Gastrocnemius medialis (tissue), 4 donors: ENCODE measurements around the gene JSRP1. TPM values are rescaled to one million over a fixed set of nuclear protein-coding genes. Genes with fewer than 3 reads are reported as not detected.
A peak's percentile ranks its signal among the peaks of the same experiment; 100 is the strongest.

Experiments used
- ATAC-seq, 2 donors: fragments of 150-250 bp; one replicate each; pipeline ENCODE4 v1.9.1; 2016
- DNase-seq, 2 donors: peaks; one replicate each; pipeline ENCODE4 v3.0.0-alpha.2; 2019
- H3K27ac ChIP-seq, 4 donors: fragments of 200-600 bp; sonication (generic); 1 replicate in 1 of 4; 2 replicates in 3 of 4; pipeline ENCODE4 v1.5.1; 2016 to 2018; ENCODE audit warnings: mild to moderate bottlenecking in 2 of 4, moderate library complexity in 1 of 4
- H3K27me3 ChIP-seq, 3 donors: fragments of 200-600 bp; sonication (generic) in 2 of 3; 1 replicate in 1 of 3; 2 replicates in 2 of 3; pipeline versions ENCODE4 v1.5.1 to v1.6.0; 2016 to 2019; ENCODE audit warnings: mild to moderate bottlenecking in 1 of 3, moderate library complexity in 1 of 3
- H3K36me3 ChIP-seq, 2 donors: fragments of 200-600 bp; sonication (generic) in 1 of 2; one replicate each; pipeline ENCODE4 v1.5.1; 2017 to 2018
- H3K4me1 ChIP-seq, 2 donors: fragments of 200-600 bp; sonication (generic) in 1 of 2; one replicate each; pipeline ENCODE4 v1.5.1; 2016 to 2017; ENCODE audit warnings: mild to moderate bottlenecking in 2 of 2
- H3K4me3 ChIP-seq, 4 donors: fragments of 200-600 bp; sonication (generic) in 3 of 4; 1 replicate in 1 of 4; 2 replicates in 3 of 4; pipeline ENCODE4 v1.5.1; 2016 to 2019; ENCODE audit warnings: mild to moderate bottlenecking in 2 of 4
- H3K9me3 ChIP-seq, 3 donors: fragments of 200-600 bp; sonication (generic) in 2 of 3; 1 replicate in 1 of 3; 2 replicates in 2 of 3; pipeline ENCODE4 v1.5.1; 2016 to 2019
- CTCF ChIP-seq, 5 experiments: fragments of 450-650 bp in 3 of 5; fragments of 200-600 bp in 2 of 5; sonication (generic) in 2 of 5; IDR thresholded peaks in 4 of 5; conservative IDR thresholded peaks in 1 of 5; 1 replicate in 4 of 5; 2 replicates in 1 of 5; pipeline ENCODE4 v1.5.1; 2016 to 2019; ENCODE audit warnings: antibody characterized with exemption in 5 of 5, mild to moderate bottlenecking in 3 of 5, moderate library complexity in 3 of 5
- POLR2A ChIP-seq, 2 donors: fragments of 450-650 bp; IDR thresholded peaks; one replicate each; pipeline ENCODE4 v1.6.1; 2017; ENCODE audit warnings: antibody characterized with exemption in 2 of 2, mild to moderate bottlenecking in 2 of 2, moderate library complexity in 2 of 2
- in situ Hi-C, 4 donors: fragments of 200-750 bp; cut with MboI; loops; one replicate each; pipeline versions ENCODE4 v1.15.0 to v1.8.0; 2017; ENCODE audit warnings: low sequenced_read_pairs in 4 of 4
- intact Hi-C: fragments of 100-400 bp; cut with DNase I; formaldehyde crosslinking; loops from one replicate; pipeline ENCODE4 v1.15.1; 2023; ENCODE audit warnings: low total_unique reads
- total RNA-seq, 4 donors: library from RNA; depleted of rRNA; stranded (reverse); fragments of >200 nt; gene quantifications; one replicate each; pipeline versions ENCODE4 v1.1.0 to v1.2.3, GENCODE V29; 2016

JSRP1 gene
- total RNA-seq, 4 donors from 2014 or later: 152 to 383 (median 303) TPM

DNA sequence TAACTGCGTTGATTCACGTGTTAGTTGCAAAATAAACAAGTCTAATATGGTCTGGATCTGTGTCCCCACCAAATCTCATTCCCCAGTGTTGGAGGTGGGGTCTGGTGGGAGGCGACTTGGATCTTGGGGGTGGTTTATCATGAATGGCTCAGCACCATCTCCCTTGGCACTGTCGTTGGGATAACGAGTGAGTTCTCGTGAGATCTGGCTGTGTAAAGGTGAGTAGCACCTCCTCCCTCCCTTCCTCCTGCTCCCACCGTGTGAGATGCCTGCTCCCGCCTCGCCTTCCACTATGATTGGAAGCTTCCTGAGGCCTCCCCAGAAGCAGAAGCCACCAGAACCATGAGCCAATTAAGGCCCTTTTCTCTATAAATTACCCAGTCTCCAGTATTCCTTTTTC, 20.9 kb upstream of the JSRP1 start:
- Histone ChIP-seq H3K4me3 (no peak overlapping the region), H3K36me3 (peaks cover 0 to 14% of the 10 kb centered on the region in 2 donors), H3K9me3 (no peaks in the 10 kb centered on the region), H3K4me1 (peaks cover 24 to 38% of the 10 kb centered on the region in 2 donors), H3K27ac (no peak overlapping the region), H3K27me3 (no peaks in the 10 kb centered on the region)
- no peak for ATAC-seq
- no peak for DNase-seq
- in situ Hi-C loops: loop anchor here (5.0 to 25.0 kb wide), 2 partner anchors 40 to 110 kb away; partner anchors contain the start of genes PLEKHJ1 (in 1 of the 4) and SF3A2 (in 1 of the 4)
- no peak for TF ChIP-seq CTCF (IDR thresholded peaks at IDR 0.05 in 4 of 5, conservative IDR thresholded peaks at IDR 0.05 in 1 of 5)
- TF ChIP-seq POLR2A (IDR thresholded peaks at IDR 0.05): no peak
- intact Hi-C loops: loop anchor here (5.0 kb wide), 1 partner anchor 40 kb away; no protein-coding TSS in a partner anchor

DNA sequence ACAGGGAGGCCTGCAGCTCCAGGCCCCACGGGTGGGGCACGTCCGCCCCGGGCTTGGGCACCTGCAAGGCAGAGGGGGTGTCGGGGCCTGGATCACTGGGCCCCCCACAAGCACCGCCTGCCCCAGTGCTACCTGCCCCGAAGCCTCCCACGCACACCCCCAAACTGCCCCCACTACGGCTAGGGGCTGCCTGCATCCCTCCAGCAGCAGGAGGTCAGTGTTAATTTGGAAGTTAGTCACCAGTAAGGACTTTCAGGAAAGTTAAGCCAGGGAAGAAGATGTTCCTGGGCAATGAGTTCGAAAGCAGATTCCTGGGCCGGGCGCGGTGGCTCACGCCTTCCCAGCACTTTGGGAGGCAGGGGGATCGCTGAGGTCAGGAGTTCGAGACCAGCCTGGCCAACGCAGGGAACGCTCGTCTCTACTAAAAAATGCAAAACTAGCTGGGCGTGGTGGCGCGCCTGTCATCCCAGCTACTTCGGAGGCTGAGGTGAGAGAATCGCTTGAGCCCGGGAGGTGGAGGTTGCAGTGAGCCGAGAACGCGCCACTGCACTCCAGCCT, 20.3 kb upstream of the JSRP1 start:
- intact Hi-C loops (loop anchor here (5.0 kb wide), 1 partner anchor 41 kb away; no protein-coding TSS in a partner anchor), in situ Hi-C loops (loop anchor here (5.0 to 25.0 kb wide), 2 partner anchors 39 to 111 kb away; partner anchors contain the start of genes PLEKHJ1 (in 1 of the 4) and SF3A2 (in 1 of the 4))
- Histone ChIP-seq H3K36me3 (peaks cover 0 to 19% of the 10 kb centered on the region in 2 donors), H3K9me3 (no peaks in the 10 kb centered on the region), H3K27me3 (no peaks in the 10 kb centered on the region), H3K4me3 (no peak overlapping the region), H3K4me1 (peaks cover 30 to 38% of the 10 kb centered on the region in 2 donors), H3K27ac (peak overlapping the region in 2 of 4 donors; percentile 53 to 65)
- no peak for TF ChIP-seq CTCF (IDR thresholded peaks at IDR 0.05 in 4 of 5, conservative IDR thresholded peaks at IDR 0.05 in 1 of 5)
- DNase-seq (no peak), ATAC-seq (no peak)

- Histone ChIP-seq H3K27ac (peak overlapping the region; percentile 35 to 65 (median 54)), H3K4me3 (peak overlapping the region in 1 of 4 donors; percentile 9)
- in situ Hi-C loops: loop anchor here (5.0 to 25.0 kb wide), 2 partner anchors 39 to 111 kb away; partner anchors contain the start of genes PLEKHJ1 (in 1 of the 4) and SF3A2 (in 1 of the 4)
Observed at GRCh38 chr19:2275588-2276428, 19.6 kb upstream of the JSRP1 start.

More at GRCh38 chr19:2275588-2276428, 19.6 kb upstream of the JSRP1 start:
- Histone ChIP-seq H3K9me3 (no peaks in the 10 kb centered on the region), H3K4me1 (peaks cover 36 to 43% of the 10 kb centered on the region in 2 donors), H3K27me3 (no peaks in the 10 kb centered on the region), H3K36me3 (peaks cover 0 to 19% of the 10 kb centered on the region in 2 donors)
- ATAC-seq (no peak), DNase-seq (peak in 1 of 2 donors; percentile 53)
- intact Hi-C loops: loop anchor here (5.0 kb wide), 1 partner anchor 41 kb away; no protein-coding TSS in a partner anchor
- TF ChIP-seq CTCF (IDR thresholded peaks at IDR 0.05 in 4 of 5, conservative IDR thresholded peaks at IDR 0.05 in 1 of 5): no peak
- no peak for TF ChIP-seq POLR2A (IDR thresholded peaks at IDR 0.05)
